Retina (tissue), 1 donor: Measurements from ENCODE around the gene MET.
A peak's percentile ranks its signal among the peaks of the same experiment; 100 is the strongest.
"Not testable (repeated sequence)": the region's sequence is repeated elsewhere in the genome, so short reads cannot be mapped to it uniquely, and the experiment has no call there.

Source experiments
- DNase-seq: peaks from one replicate; pipeline ENCODE4 v3.0.0-alpha.2; 2016

The MET gene

GRCh38 chr7:116671681-116672595 lies at the start of gene MET:
TSS of gene MET (plus strand) at chr7:116672196. CDS start at chr7:116699085, 26,889 bp downstream.
- DNase-seq, result peak; percentile 76

- no peak for DNase-seq
Observed at GRCh38 chr7:116626886-116627285, 45.1 kb upstream of the MET start.

GRCh38 chr7:116629051-116629463 lies 42.9 kb upstream of the MET start:
- peak; percentile 8 for DNase-seq

- DNase-seq, result no peak
Observed at GRCh38 chr7:116630357-116630756, 41.6 kb upstream of the MET start.

- peak; percentile 19 for DNase-seq
Observed at GRCh38 chr7:116630932-116631671, 40.9 kb upstream of the MET start.

- DNase-seq, result no peak
Observed at GRCh38 chr7:116631676-116632075, 40.3 kb upstream of the MET start.

GRCh38 chr7:116632384-116632783 lies 39.6 kb upstream of the MET start:
- no peak for DNase-seq

GRCh38 chr7:116633131-116633988 lies 38.6 kb upstream of the MET start:
- DNase-seq, result no peak

- no peak for DNase-seq
Observed at GRCh38 chr7:116636997-116637396, 35.0 kb upstream of the MET start.

- DNase-seq, result not testable (repeated sequence)
Observed at GRCh38 chr7:116638592-116638991, 33.4 kb upstream of the MET start.

GRCh38 chr7:116641551-116642153 lies 30.3 kb upstream of the MET start:
- no peak for DNase-seq

GRCh38 chr7:116643148-116643547 lies 28.8 kb upstream of the MET start:
- not testable (repeated sequence) for DNase-seq

GRCh38 chr7:116644628-116645027 lies 27.4 kb upstream of the MET start:
- no peak for DNase-seq

- no peak for DNase-seq
Observed at GRCh38 chr7:116647290-116647689, 24.7 kb upstream of the MET start.

GRCh38 chr7:116647861-116648260 lies 24.1 kb upstream of the MET start:
- DNase-seq, result no peak

GRCh38 chr7:116650436-116650835 lies 21.6 kb upstream of the MET start:
- DNase-seq, result no peak

GRCh38 chr7:116652793-116653192 lies 19.2 kb upstream of the MET start:
- DNase-seq, result no peak

- DNase-seq, result no peak
Observed at GRCh38 chr7:116653204-116653603, 18.8 kb upstream of the MET start.

GRCh38 chr7:116653646-116654045 lies 18.4 kb upstream of the MET start:
- no peak for DNase-seq

- DNase-seq, result not testable (repeated sequence)
Observed at GRCh38 chr7:116659248-116659647, 12.7 kb upstream of the MET start.

- DNase-seq, result no peak
Observed at GRCh38 chr7:116661865-116662264, 10.1 kb upstream of the MET start.

GRCh38 chr7:116663744-116664143 lies 8.3 kb upstream of the MET start:
- DNase-seq, result no peak
